NCI-H2227 (cell line): ENCODE data around the gene OR8K3.

Source experiments
- DNase-seq: peaks from one replicate; lab custom pipeline; 2025; ENCODE audit not compliant: unreplicated experiment; lab: John Stamatoyannopoulos, UW

The OR8K3 gene

GRCh38 chr11:56314844-56315243 is at the start of gene OR8K3:
TSS of gene OR8K3 (plus strand) at chr11:56315144. CDS start at chr11:56318307, 3,163 bp downstream.
- DNase-seq, result no peak

GRCh38 chr11:56271092-56271491 is 43.9 kb upstream of the OR8K3 start:
- no peak for DNase-seq

- DNase-seq, result no peak
Observed at GRCh38 chr11:56273854-56274253, 41.1 kb upstream of the OR8K3 start, which contains the start of gene OR5T1. TSS of gene OR5T1 (plus strand) at chr11:56274154. CDS start at chr11:56275639, 1,485 bp downstream.

GRCh38 chr11:56292154-56292553 is 22.8 kb upstream of the OR8K3 start, which contains the start of gene OR8H1:
TSS of gene OR8H1 (minus strand) at chr11:56292254. CDS start at chr11:56291062, 1,192 bp downstream.
- DNase-seq, result no peak

- DNase-seq, result no peak
Observed at GRCh38 chr11:56296898-56297297, 18.0 kb upstream of the OR8K3 start.

- no peak for DNase-seq
Observed at GRCh38 chr11:56307836-56308235, 7.1 kb upstream of the OR8K3 start.

GRCh38 chr11:56331861-56332491 is 17.0 kb downstream of the OR8K3 start:
- DNase-seq, result no peak

GRCh38 chr11:56333156-56333555 is 18.2 kb downstream of the OR8K3 start:
- DNase-seq, result no peak

GRCh38 chr11:56340289-56340688 is 25.3 kb downstream of the OR8K3 start:
- no peak for DNase-seq

- DNase-seq, result no peak
Observed at GRCh38 chr11:56345739-56346138, 30.8 kb downstream of the OR8K3 start, which contains the start of gene OR8K1. TSS of gene OR8K1 (plus strand) at chr11:56346039. CDS start at chr11:56346039, 0 bp downstream.

GRCh38 chr11:56353991-56354390 is 39.0 kb downstream of the OR8K3 start, which contains the start of gene OR8J1:
TSS of gene OR8J1 (plus strand) at chr11:56354291. CDS start at chr11:56360247, 5,956 bp downstream.
- no peak for DNase-seq
